Anterior cingulate cortex (tissue), 58 donors: ENCODE data around the gene CIAPIN1.

ENCODE experiments used
- DNase-seq, 58 donors: peaks; one replicate each; lab custom pipeline; 2025; lab: John Stamatoyannopoulos, UW

The CIAPIN1 gene

GRCh38 chr16:57447186-57447962 lies at the start of gene CIAPIN1, which contains the start of gene COQ9:
TSS of gene CIAPIN1 (minus strand) at chr16:57447385. CDS start at chr16:57440928, 6,457 bp downstream.
TSS of gene COQ9 (plus strand) at chr16:57447479. CDS start at chr16:57447506, 27 bp downstream.
- peak; percentile 20 to 93 (median 81) for DNase-seq

- DNase-seq: no peak
Measured at GRCh38 chr16:57493767-57494166, 46.6 kb upstream of the CIAPIN1 start.

- DNase-seq: no peak
Measured at GRCh38 chr16:57489229-57489628, 42.0 kb upstream of the CIAPIN1 start.

- DNase-seq: no peak
Measured at GRCh38 chr16:57486858-57487834, 40.0 kb upstream of the CIAPIN1 start.

GRCh38 chr16:57485916-57486857 lies 39.0 kb upstream of the CIAPIN1 start, which contains the start of gene DOK4:
TSS of gene DOK4 (minus strand) at chr16:57486493. CDS start at chr16:57479507, 6,986 bp downstream.
- DNase-seq: peak in 45 of 58 donors; percentile 21 to 85 (median 51)

- DNase-seq: no peak
Measured at GRCh38 chr16:57485091-57485915, 38.1 kb upstream of the CIAPIN1 start.

GRCh38 chr16:57484515-57485005 lies 37.4 kb upstream of the CIAPIN1 start:
- no peak for DNase-seq

GRCh38 chr16:57483725-57484514 lies 36.7 kb upstream of the CIAPIN1 start:
- peak in 3 of 58 donors; percentile 11 to 17 (median 11) for DNase-seq

- no peak for DNase-seq
Measured at GRCh38 chr16:57482845-57483545, 35.8 kb upstream of the CIAPIN1 start.

GRCh38 chr16:57481421-57481820 lies 34.2 kb upstream of the CIAPIN1 start:
- no peak for DNase-seq

- no peak for DNase-seq
Measured at GRCh38 chr16:57480754-57481230, 33.6 kb upstream of the CIAPIN1 start.

- DNase-seq: no peak
Measured at GRCh38 chr16:57479976-57480753, 33.0 kb upstream of the CIAPIN1 start.

- DNase-seq: peak in 39 of 58 donors; percentile 16 to 83 (median 42)
Measured at GRCh38 chr16:57479205-57479975, 32.2 kb upstream of the CIAPIN1 start.

- no peak for DNase-seq
Measured at GRCh38 chr16:57478396-57479204, 31.4 kb upstream of the CIAPIN1 start.
